ENCODE results near the gene SLC5A2. TPM values are rescaled to one million over a fixed set of nuclear protein-coding genes. Genes with fewer than 3 reads are reported as not detected.
A peak's percentile ranks its signal among the peaks of the same experiment; 100 is the strongest.

SLC5A2 gene
- total and polyA plus RNA-seq, 2 of the 13 experiments (the other 11 are each of a cell fraction or from before 2014, with no cell fraction given) = 0.24 to 0.97 TPM

DNA sequence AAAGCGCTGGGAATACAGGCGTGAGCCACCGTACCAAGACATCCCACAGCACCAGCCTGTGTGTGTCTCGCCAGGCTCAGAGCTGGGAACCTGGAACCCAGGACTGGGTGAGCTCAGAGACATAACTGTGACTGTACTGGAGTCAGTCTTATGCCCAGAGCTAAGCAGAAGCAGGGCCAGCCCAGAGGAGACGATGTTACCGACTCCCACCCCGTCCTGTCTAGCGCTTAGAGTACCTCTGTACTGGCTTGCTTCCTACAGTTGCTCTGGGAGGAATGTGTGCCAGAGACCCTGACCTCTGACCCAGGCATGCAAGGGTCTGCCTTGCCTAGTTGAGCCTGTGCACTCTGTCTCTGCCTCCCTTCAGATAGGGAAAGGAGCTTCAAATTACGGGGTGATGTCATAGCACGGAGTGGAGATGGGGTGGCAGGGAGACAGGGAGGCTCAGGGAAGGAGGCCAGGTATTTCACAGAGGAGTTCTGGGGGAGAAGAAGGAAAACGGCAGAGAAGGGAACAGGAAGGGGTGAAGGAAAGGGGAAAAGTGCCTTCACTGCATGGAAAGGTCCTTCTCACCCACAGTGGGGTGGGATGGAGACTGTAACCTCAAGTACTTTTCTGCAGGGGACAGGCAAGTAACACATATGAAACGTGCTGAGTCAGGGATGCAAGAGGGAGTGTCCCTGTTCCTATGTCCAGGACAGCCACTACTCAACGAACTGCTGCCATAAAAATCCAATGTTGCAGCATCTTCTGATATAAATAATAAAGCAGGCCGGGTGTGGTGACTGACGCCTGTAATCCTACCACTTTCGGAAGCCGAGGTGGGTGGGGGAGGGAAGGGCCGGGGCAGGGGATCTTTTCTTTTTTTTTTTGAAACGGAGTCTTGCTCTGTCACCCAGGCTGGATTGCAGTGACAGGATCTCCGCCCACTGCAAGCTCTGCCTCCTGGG lies 29.4 kb upstream of the SLC5A2 start (continued):
- TF ChIP-seq ZBTB42 (CRISPR knock-in tag; IDR thresholded peaks at IDR 0.05) (0 out of 2 replicates have a peak, but pooled peaks have one; percentile 17), REPIN1 (CRISPR knock-in tag; IDR thresholded peaks at IDR 0.05; ENCODE audit: borderline replicate concordance, low read depth) (0 out of 2 replicates have a peak, but pooled peaks have one; percentile 56), ZNF496 (CRISPR knock-in tag; IDR thresholded peaks at IDR 0.05; ENCODE audit: insufficient replicate concordance) (no peak)

DNA sequence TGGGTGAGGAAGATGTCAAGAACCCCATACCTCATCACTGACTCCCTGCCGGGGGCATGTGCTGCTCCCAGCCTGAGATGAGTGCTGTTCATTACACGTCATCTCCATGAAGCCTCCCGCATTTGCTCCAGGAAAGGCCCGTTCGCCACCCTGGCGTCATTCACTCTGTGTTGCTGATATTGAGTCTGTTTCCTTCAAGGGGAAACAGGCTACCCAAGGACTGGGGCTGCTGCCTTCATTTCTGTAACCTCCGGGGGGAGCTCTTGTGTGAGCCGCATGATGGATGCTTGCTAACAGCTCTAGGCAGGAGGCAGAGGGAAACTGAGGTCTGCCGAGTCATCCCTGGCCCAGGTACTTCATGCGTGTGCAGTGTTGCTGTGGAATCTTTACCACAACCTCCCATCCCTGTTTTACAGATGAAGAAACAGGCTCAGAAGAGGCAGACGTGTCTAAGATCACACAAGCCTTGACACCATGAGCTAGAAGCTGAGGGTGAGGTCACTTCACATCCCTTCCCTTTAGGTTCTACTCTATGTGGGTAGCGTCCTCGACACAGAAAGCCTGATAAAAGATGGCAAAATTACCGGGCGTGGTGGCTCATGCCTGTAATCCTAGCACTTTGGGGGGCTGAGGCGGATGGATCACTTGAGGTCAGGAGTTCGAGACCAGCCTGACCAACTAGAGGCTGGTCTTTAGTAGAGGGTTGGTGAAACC lies 27.2 kb upstream of the SLC5A2 start:
- peaks cover 0 to 2% of the 10 kb centered on the region in 2 experiments; a peak in 1 of 5 replicates for H3K36me3 ChIP-seq (replicated peaks in 1 of 2; ENCODE audit: control insufficient read depth in 1 of 2, insufficient read depth in 2 of 2, low read length in 2 of 2)
- H3K9me3 ChIP-seq (ENCODE audit: low read length) = no peaks in the 10 kb centered on the region
- H2AFZ ChIP-seq (ENCODE audit: low read length) = no peak overlapping the region
- DNase-seq (ENCODE audit: low spot score) = no peak
- no peak for FAIRE-seq
- H4K20me1 ChIP-seq (ENCODE audit: insufficient read depth, low read length) = peaks cover 43% of the 10 kb centered on the region
- peaks cover 33% of the 10 kb centered on the region for H3K79me2 ChIP-seq (ENCODE audit: insufficient read depth, low read length)
- H3K4me3 ChIP-seq (replicated peaks in 1 of 3; ENCODE audit: insufficient read depth in 1 of 3, low read depth in 2 of 3, low read length in 3 of 3) = no peak overlapping the region
- H3K9ac ChIP-seq (ENCODE audit: insufficient read depth, low read depth, low read length) = no peak overlapping the region
- ChIA-PET CTCF (ENCODE audit: low intra/inter-chr PET ratio, low total read pairs) (no interaction called here), POLR2A (interaction anchor here (0.6 to 8.3 kb wide), 8 partner anchors 10 to 464 kb away, joined by 3 to 110 read pairs (median 3); partner anchors contain the start of genes KAT8, RUSF1 and ZNF843)
- no peak overlapping the region for H3K27ac ChIP-seq (ENCODE audit: extremely low read length, insufficient read depth, low read length)
- in situ Hi-C loops (cut with HindIII; ENCODE audit: extremely low pct_ligation_motif_present, low pct_unique_long_range_greater_than_20kb) (loop anchor here (5.0 to 10.0 kb wide), 3 partner anchors 247 to 463 kb away; partner anchors contain the start of gene ZNF267), intact Hi-C loops (cut with micrococcal nuclease; ENCODE audit: unreplicated experiment) (loop anchor here (5.0 kb wide), 1 partner anchor 417 kb away; the partner anchor contains the start of gene ZNF267)
- no TSS peak for BruUV-seq (replicated peaks)
- 89% methylated on average over 17 of the region's 17 CpGs for WGBS (ENCODE audit: low lambda C conversion rate)
- no peak for ATAC-seq
- peak overlapping the region; percentile 23 for H3K4me2 ChIP-seq (ENCODE audit: low read depth, low read length)
- no peaks in the 10 kb centered on the region; a peak in 1 of 5 replicates for H3K27me3 ChIP-seq (ENCODE audit: control insufficient read depth in 1 of 2, insufficient read depth in 2 of 2, low read length in 2 of 2)
- peaks cover 72% of the 10 kb centered on the region for H3K4me1 ChIP-seq (ENCODE audit: insufficient read depth, low read length)
- TF ChIP-seq NPAS2 (CRISPR knock-in tag; IDR thresholded peaks at IDR 0.05; ENCODE audit: borderline replicate concordance) (no peak), CCAR2 (optimal IDR thresholded peaks at IDR 0.05; ENCODE audit: low read depth, low read length) (no peak), ZBTB7B (CRISPR knock-in tag; IDR thresholded peaks at IDR 0.05) (no peak), ZNF710 (CRISPR knock-in tag; IDR thresholded peaks at IDR 0.05; ENCODE audit: borderline replicate concordance) (no peak), SAP130 (CRISPR knock-in tag; IDR thresholded peaks at IDR 0.05; ENCODE audit: low read depth) (0 out of 2 replicates have a peak, but pooled peaks have one; percentile 14), POLR2A (IDR thresholded peaks at IDR 0.05; ENCODE audit: insufficient read depth in 1 of 2, low read depth in 2 of 2, low read length in 2 of 2) (peak in 1 of 2 experiments; percentile 30; a peak in 1 of 4 replicates), RAD21 (CRISPR knock-in tag; IDR thresholded peaks at IDR 0.05) (peak; percentile 15; the same call in 1 of the 2 replicates)
- TF ChIP-seq, protein P1, sequence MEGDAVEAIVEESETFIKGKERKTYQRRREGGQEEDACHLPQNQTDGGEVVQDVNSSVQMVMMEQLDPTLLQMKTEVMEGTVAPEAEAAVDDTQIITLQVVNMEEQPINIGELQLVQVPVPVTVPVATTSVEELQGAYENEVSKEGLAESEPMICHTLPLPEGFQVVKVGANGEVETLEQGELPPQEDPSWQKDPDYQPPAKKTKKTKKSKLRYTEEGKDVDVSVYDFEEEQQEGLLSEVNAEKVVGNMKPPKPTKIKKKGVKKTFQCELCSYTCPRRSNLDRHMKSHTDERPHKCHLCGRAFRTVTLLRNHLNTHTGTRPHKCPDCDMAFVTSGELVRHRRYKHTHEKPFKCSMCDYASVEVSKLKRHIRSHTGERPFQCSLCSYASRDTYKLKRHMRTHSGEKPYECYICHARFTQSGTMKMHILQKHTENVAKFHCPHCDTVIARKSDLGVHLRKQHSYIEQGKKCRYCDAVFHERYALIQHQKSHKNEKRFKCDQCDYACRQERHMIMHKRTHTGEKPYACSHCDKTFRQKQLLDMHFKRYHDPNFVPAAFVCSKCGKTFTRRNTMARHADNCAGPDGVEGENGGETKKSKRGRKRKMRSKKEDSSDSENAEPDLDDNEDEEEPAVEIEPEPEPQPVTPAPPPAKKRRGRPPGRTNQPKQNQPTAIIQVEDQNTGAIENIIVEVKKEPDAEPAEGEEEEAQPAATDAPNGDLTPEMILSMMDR (CRISPR knock-in tag; IDR thresholded peaks at IDR 0.05) = peak; percentile 65
- TF ChIP-seq, protein P2, sequence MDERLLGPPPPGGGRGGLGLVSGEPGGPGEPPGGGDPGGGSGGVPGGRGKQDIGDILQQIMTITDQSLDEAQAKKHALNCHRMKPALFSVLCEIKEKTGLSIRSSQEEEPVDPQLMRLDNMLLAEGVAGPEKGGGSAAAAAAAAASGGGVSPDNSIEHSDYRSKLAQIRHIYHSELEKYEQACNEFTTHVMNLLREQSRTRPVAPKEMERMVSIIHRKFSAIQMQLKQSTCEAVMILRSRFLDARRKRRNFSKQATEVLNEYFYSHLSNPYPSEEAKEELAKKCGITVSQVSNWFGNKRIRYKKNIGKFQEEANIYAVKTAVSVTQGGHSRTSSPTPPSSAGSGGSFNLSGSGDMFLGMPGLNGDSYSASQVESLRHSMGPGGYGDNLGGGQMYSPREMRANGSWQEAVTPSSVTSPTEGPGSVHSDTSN (CRISPR knock-in tag; IDR thresholded peaks at IDR 0.05) = no peak
- TF ChIP-seq, protein P3, sequence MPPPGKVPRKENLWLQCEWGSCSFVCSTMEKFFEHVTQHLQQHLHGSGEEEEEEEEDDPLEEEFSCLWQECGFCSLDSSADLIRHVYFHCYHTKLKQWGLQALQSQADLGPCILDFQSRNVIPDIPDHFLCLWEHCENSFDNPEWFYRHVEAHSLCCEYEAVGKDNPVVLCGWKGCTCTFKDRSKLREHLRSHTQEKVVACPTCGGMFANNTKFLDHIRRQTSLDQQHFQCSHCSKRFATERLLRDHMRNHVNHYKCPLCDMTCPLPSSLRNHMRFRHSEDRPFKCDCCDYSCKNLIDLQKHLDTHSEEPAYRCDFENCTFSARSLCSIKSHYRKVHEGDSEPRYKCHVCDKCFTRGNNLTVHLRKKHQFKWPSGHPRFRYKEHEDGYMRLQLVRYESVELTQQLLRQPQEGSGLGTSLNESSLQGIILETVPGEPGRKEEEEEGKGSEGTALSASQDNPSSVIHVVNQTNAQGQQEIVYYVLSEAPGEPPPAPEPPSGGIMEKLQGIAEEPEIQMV (CRISPR knock-in tag; IDR thresholded peaks at IDR 0.05; ENCODE audit: low read depth) = no peak
